ENCODE data around the gene ROR1. TPM values are rescaled to one million over a fixed set of nuclear protein-coding genes. Genes with fewer than 3 reads are reported as not detected.

The ROR1 gene
- total RNA-seq, 1 experiment from 2014 or later: 2.7 TPM

GRCh38 chr1:63946866-63947491, 173.2 kb downstream of the ROR1 start:
- Histone ChIP-seq H3K9ac (ENCODE audit: low read length) (no peak overlapping the region), H3K79me2 (ENCODE audit: insufficient read depth, low read length) (no peaks in the 10 kb centered on the region), H3K27ac (ENCODE audit: low read depth, low read length) (no peak overlapping the region), H3K4me2 (ENCODE audit: low read length) (no peak overlapping the region), H3K36me3 (ENCODE audit: control insufficient read depth in 1 of 2, insufficient read depth in 2 of 2, low read length in 2 of 2) (no peaks in the 10 kb centered on the region), H3K4me3 (replicated peaks in 1 of 2; ENCODE audit: low read depth in 1 of 2, low read length in 2 of 2) (no peak overlapping the region), H3K9me2 (ENCODE audit: insufficient read depth) (no peaks in the 10 kb centered on the region), H3K4me1 (ENCODE audit: control insufficient read depth in 1 of 2, insufficient read depth in 2 of 2, low read length in 2 of 2) (peaks cover 3 to 7% of the 10 kb centered on the region in 2 experiments; a peak in 1 of 4 replicates), H2AFZ (ENCODE audit: low read depth, low read length, poor library complexity, severe bottlenecking) (no peak overlapping the region), H4K20me1 (ENCODE audit: insufficient read depth) (no peaks in the 10 kb centered on the region), H3K9me3 (ENCODE audit: control insufficient read depth in 1 of 2, insufficient read depth in 1 of 2, low read depth in 1 of 2, low read length in 2 of 2) (no peaks in the 10 kb centered on the region), H3K27me3 (ENCODE audit: insufficient read depth, low read length) (no peaks in the 10 kb centered on the region)
- TF ChIP-seq EZH2phosphoT487 (IDR thresholded peaks at IDR 0.05; ENCODE audit: borderline replicate concordance) (no peak), RAD21 (IDR thresholded peaks at IDR 0.05; ENCODE audit: low read depth) (no peak), YY1 (IDR thresholded peaks at IDR 0.05; ENCODE audit: extremely low read depth, insufficient replicate concordance, low read depth, low read length) (no peak), TCF7L2 (IDR thresholded peaks at IDR 0.05; ENCODE audit: borderline replicate concordance, extremely low read depth, insufficient read depth, insufficient read length) (no peak), REST (IDR thresholded peaks at IDR 0.05; ENCODE audit: low read depth) (no peak), ELF1 (IDR thresholded peaks at IDR 0.05; ENCODE audit: borderline replicate concordance, low read depth) (no peak)
- POLR2A ChIA-PET: no interaction called here
- ATAC-seq (no peak), DNase-seq (ENCODE audit: low read depth, low spot score) (no peak)
- CTCF ChIA-PET: no interaction called here
- intact Hi-C loops (cut with micrococcal nuclease): no loop called here
- RAD21 ChIA-PET (ENCODE audit: low non-redundant PET in 1 of 2, low total read pairs in 2 of 2, uncharacterized antibody in 2 of 2, unreplicated experiment in 2 of 2): no interaction called here
- no TSS peak for BruUV-seq (replicated peaks)

Measured in HCT116 (cell line).